ENCODE results near the gene POLR2J.

The POLR2J gene

DNA sequence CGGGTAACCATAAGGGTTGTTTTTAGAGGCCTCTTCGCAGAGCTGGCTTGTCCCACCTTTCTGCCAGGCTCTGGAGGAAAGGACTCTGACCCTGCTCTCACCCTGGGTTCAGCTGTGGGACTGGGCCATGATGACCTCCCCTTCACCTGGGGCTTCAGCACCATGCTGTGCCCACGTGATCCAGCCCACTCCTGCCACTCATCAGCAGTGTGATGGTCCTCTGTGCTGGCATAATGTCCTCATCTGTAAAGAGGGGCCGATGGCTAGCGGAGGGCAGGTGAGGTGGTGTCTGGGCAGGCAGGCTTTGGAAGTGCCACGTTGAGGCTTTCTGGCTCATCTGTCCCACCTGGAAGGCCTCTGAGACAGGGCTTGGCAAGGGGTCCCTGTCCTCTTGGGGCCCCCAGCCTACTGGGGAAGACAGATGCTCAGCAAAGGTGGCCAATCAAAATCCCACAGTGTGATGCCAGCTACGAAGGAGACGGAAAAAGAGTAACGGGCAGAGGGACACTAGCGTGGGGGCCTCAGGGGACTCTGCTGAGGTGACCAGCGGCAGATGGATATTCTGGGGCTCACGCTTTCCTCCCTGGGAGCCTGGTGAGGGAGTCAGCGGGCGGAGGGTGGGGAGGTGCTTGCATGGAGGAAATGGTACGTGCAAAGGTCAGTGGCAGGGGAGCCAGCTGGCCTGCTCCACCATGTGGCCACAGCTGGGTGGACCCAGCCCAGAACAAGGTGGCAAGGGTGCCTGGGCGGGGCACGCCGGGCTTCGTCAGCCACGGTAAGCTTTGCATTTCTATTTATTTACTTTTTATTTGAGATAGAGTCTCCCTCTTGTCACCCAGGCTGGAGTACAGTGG lies 8.5 kb downstream of the POLR2J start:
- TF ChIP-seq, protein P1, sequence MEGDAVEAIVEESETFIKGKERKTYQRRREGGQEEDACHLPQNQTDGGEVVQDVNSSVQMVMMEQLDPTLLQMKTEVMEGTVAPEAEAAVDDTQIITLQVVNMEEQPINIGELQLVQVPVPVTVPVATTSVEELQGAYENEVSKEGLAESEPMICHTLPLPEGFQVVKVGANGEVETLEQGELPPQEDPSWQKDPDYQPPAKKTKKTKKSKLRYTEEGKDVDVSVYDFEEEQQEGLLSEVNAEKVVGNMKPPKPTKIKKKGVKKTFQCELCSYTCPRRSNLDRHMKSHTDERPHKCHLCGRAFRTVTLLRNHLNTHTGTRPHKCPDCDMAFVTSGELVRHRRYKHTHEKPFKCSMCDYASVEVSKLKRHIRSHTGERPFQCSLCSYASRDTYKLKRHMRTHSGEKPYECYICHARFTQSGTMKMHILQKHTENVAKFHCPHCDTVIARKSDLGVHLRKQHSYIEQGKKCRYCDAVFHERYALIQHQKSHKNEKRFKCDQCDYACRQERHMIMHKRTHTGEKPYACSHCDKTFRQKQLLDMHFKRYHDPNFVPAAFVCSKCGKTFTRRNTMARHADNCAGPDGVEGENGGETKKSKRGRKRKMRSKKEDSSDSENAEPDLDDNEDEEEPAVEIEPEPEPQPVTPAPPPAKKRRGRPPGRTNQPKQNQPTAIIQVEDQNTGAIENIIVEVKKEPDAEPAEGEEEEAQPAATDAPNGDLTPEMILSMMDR (IDR thresholded peaks at IDR 0.05; ENCODE audit: low read depth, low read length), result no peak
- H3K27me3 ChIP-seq (ENCODE audit: insufficient read depth, low read depth, severe bottlenecking), result no peaks in the 10 kb centered on the region
- peak; percentile 7 for DNase-seq
- no peak overlapping the region for H3K4me3 ChIP-seq (ENCODE audit: low read depth, low read length)
- no peak overlapping the region for H3K27ac ChIP-seq
- peaks cover 51% of the 10 kb centered on the region for H3K36me3 ChIP-seq
- no peaks in the 10 kb centered on the region for H3K9me3 ChIP-seq (ENCODE audit: severe bottlenecking)

DNA sequence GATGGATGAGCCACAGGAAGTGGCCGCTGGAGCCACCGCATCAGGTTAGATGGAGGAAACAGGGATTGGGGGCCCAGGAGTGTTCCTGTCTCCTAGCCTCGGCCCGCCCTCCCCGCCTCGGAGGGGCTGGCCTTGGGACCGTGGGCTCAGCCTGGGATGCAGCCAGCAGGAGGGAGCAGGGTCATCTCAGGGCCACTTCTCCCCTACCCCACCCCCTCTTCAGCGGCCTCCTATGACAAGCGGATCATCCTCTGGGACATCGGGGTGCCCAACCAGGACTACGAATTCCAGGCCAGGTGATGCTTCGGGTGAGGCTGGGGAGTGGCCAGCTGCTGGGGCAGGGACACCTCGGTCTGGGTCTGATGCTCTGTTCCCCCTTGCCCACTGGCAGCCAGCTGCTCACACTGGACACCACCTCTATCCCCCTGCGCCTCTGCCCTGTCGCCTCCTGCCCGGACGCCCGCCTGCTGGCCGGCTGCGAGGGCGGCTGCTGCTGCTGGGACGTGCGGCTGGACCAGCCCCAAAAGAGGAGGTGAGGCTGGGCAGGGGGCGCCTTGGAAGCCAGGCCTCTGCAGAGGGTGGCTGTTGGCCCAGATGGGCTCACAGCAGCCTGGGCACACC lies 9.3 kb downstream of the POLR2J start:
- H3K9me3 ChIP-seq (ENCODE audit: severe bottlenecking), result no peaks in the 10 kb centered on the region
- H3K4me3 ChIP-seq (ENCODE audit: low read depth, low read length), result no peak overlapping the region
- no peaks in the 10 kb centered on the region for H3K27me3 ChIP-seq (ENCODE audit: insufficient read depth, low read depth, severe bottlenecking)
- peaks cover 53% of the 10 kb centered on the region for H3K36me3 ChIP-seq
- DNase-seq, result peak; percentile 8
- TF ChIP-seq, protein P1 (IDR thresholded peaks at IDR 0.05; ENCODE audit: low read depth, low read length), result no peak
- no peak overlapping the region for H3K27ac ChIP-seq

DNA sequence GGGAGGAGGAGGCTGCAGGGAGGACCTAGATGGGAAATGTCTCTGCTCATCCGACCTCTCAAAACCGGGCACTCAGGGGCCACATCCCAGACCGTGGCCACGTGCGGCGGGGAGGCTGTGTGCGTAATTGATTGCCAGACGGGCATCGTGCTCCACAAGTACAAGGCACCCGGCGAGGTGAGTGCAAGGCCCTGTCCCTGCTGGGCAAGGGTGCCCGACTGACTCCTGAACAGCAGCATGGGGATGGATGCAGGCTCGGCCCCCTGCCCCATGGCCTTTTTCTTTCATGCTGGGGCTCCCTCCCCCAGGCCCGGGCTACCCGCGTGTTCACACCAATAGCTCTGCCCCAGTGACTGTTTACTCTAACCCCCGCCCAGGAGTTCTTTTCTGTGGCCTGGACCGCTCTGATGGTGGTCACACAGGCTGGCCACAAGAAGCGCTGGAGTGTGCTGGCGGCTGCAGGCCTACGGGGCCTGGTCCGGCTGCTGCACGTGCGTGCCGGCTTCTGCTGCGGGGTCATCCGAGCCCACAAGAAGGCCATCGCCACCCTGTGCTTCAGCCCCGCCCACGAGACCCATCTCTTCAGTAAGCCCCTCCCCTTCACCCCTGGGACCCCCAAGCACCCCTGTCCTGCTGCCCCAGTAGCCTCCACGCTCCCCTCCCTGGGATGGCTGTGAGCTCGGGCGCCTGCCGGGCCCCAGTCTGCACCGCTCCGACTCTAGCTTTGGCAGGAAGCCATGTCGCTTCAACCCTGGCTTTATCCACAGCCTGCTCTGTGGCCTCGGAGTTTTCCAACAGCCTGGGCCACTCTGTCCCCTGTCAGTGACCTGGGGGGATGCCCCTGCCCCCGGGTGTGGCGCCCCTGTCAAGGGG lies 10.0 kb downstream of the POLR2J start:
- no peaks in the 10 kb centered on the region for H3K27me3 ChIP-seq (ENCODE audit: insufficient read depth, low read depth, severe bottlenecking)
- DNase-seq, result peak; percentile 7
- peaks cover 53% of the 10 kb centered on the region for H3K36me3 ChIP-seq
- H3K4me3 ChIP-seq (ENCODE audit: low read depth, low read length), result no peak overlapping the region
- H3K27ac ChIP-seq, result no peak overlapping the region
- TF ChIP-seq, protein P1 (IDR thresholded peaks at IDR 0.05; ENCODE audit: low read depth, low read length), result no peak
- H3K9me3 ChIP-seq (ENCODE audit: severe bottlenecking), result no peaks in the 10 kb centered on the region

DNA sequence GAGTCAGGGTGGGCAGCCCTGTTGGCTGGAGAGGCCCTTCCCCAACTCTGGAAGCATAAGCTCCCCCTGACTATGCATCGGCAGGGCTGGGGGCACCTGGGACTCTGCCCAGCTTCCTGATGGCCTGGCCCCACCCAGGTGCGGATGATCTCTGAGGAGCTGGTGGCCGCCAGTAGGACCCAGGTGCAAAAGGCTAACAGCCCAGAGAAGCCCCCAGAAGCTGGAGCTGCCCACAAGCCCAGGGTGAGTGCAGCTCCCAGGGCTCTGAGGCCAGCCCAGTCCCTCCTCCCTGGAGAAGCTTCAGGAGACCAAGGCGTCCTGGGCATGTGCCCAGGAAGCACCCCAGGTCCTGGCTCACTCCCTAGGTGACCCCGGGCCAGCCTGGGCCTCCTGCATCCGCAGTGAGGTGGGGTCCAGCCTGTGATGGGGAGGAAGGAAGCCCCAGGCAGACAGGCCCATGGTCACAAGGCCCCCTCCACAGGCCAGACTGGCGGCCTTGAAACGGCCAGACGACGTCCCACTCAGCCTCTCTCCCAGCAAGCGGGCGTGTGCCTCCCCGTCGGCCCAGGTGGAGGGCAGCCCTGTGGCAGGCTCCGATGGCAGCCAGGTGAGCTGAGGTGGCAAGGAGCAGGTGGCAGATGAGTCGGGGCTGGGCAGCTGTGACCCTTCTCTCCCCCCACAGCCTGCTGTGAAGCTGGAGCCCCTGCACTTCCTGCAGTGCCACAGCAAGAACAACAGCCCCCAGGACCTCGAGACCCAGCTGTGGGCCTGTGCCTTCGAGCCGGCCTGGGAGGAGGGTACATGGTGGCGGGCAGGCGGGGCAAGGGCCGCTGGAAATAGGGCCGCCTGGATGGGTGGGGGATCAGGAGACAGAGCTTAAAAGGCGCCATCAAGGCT lies 10.9 kb downstream of the POLR2J start:
- H3K27me3 ChIP-seq (ENCODE audit: insufficient read depth, low read depth, severe bottlenecking), result no peaks in the 10 kb centered on the region
- H3K9me3 ChIP-seq (ENCODE audit: severe bottlenecking), result no peaks in the 10 kb centered on the region
- TF ChIP-seq, protein P1 (IDR thresholded peaks at IDR 0.05; ENCODE audit: low read depth, low read length), result no peak
- no peak overlapping the region for H3K27ac ChIP-seq
- DNase-seq, result no peak
- H3K4me3 ChIP-seq (ENCODE audit: low read depth, low read length), result no peak overlapping the region
- H3K36me3 ChIP-seq, result peaks cover 44% of the 10 kb centered on the region

DNA sequence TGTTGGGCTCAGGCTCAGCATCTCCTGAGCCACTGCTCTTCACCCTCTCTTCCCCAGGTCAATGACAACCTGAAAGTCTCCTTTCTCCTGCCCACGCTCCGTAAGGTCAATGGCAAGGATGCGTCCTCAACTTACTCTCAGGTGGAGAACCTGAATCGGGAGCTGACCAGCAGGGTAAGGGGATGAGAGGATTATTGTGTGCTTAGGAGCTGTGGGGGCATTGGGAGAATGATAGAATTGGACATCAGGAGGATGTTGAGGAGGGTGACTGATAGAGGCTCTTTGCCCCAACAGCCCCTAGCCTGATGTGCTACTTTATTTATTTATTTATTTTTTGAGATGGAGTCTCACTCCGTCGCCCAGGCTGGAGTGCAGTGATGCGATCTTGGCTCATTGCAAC lies 12.6 kb downstream of the POLR2J start:
- TF ChIP-seq, protein P1 (IDR thresholded peaks at IDR 0.05; ENCODE audit: low read depth, low read length), result no peak
- no peak overlapping the region for H3K27ac ChIP-seq
- no peak for DNase-seq
- no peak overlapping the region for H3K4me3 ChIP-seq (ENCODE audit: low read depth, low read length)
- H3K9me3 ChIP-seq (ENCODE audit: severe bottlenecking), result no peaks in the 10 kb centered on the region
- no peaks in the 10 kb centered on the region for H3K27me3 ChIP-seq (ENCODE audit: insufficient read depth, low read depth, severe bottlenecking)
- peaks cover 35% of the 10 kb centered on the region for H3K36me3 ChIP-seq
